ENCODE results near the gene EIF2A. TPM values are rescaled to one million over a fixed set of nuclear protein-coding genes. Genes with fewer than 3 reads are reported as not detected.
"Not testable (repeated sequence)": the region's sequence is repeated elsewhere in the genome, so short reads cannot be mapped to it uniquely, and the experiment has no call there.

Gene EIF2A
- total RNA-seq, 4 donors from 2014 or later: 98.4 to 178 (median 140) TPM

GRCh38 chr3:150620002-150620689 lies 73.6 kb downstream of the EIF2A start:
- H3K36me3 ChIP-seq: peaks cover 0 to 21% of the 10 kb centered on the region in 2 donors
- H3K27ac ChIP-seq: no peak overlapping the region
- 80 to 90% methylated on average over 6 to 7 of the region's 7 CpGs for WGBS, 2 donors (ENCODE audit: low coverage in 1 of 2)
- H3K4me3 ChIP-seq: no peak overlapping the region
- ATAC-seq: no peak
- no peaks in the 10 kb centered on the region for H3K9me3 ChIP-seq
- no peak for TF ChIP-seq POLR2A (IDR thresholded peaks at IDR 0.05)
- TF ChIP-seq POLR2AphosphoS5 (IDR thresholded peaks at IDR 0.05): no peak
- no peak for TF ChIP-seq CTCF (IDR thresholded peaks at IDR 0.05)
- TF ChIP-seq EP300 (IDR thresholded peaks at IDR 0.05): no peak
- H3K27me3 ChIP-seq: no peaks in the 10 kb centered on the region
- H3K4me1 ChIP-seq: peaks cover 0 to 26% (median 0%) of the 10 kb centered on the region in 3 donors

- H3K27me3 ChIP-seq, H3K9me3 ChIP-seq, H3K4me3 ChIP-seq, H3K27ac ChIP-seq, ATAC-seq: not testable (repeated sequence)
- Histone ChIP-seq H3K36me3 (peaks cover 7 to 49% of the 10 kb centered on the region in 2 donors), H3K4me1 (peaks cover 0 to 13% (median 0%) of the 10 kb centered on the region in 3 donors)
Observed at GRCh38 chr3:150622955-150623354, 76.4 kb downstream of the EIF2A start.

- Histone ChIP-seq H3K4me3 (no peak overlapping the region), H3K4me1 (peaks cover 0 to 13% (median 0%) of the 10 kb centered on the region in 3 donors), H3K27me3 (no peaks in the 10 kb centered on the region), H3K36me3 (peaks cover 7 to 51% of the 10 kb centered on the region in 2 donors), H3K9me3 (no peaks in the 10 kb centered on the region), H3K27ac (no peak overlapping the region)
- WGBS, 2 donors (ENCODE audit: low coverage in 1 of 2): 63 to 100% methylated on average over 1 of the region's 1 CpG
- ATAC-seq: no peak
- TF ChIP-seq EP300 (IDR thresholded peaks at IDR 0.05) (no peak), POLR2AphosphoS5 (IDR thresholded peaks at IDR 0.05) (no peak), CTCF (IDR thresholded peaks at IDR 0.05) (no peak), POLR2A (IDR thresholded peaks at IDR 0.05) (no peak)
Observed at GRCh38 chr3:150623945-150624344, 77.4 kb downstream of the EIF2A start.

- Histone ChIP-seq H3K36me3 (peaks cover 7 to 69% of the 10 kb centered on the region in 2 donors), H3K4me3 (no peak overlapping the region), H3K27ac (no peak overlapping the region), H3K4me1 (peaks cover 0 to 13% (median 0%) of the 10 kb centered on the region in 3 donors), H3K27me3 (no peaks in the 10 kb centered on the region), H3K9me3 (no peaks in the 10 kb centered on the region)
- TF ChIP-seq POLR2A (IDR thresholded peaks at IDR 0.05) (no peak), EP300 (IDR thresholded peaks at IDR 0.05) (no peak), CTCF (IDR thresholded peaks at IDR 0.05) (no peak), POLR2AphosphoS5 (IDR thresholded peaks at IDR 0.05) (no peak)
- no peak for ATAC-seq
- whole genome bisulfite sequencing, 2 donors (ENCODE audit: low coverage in 1 of 2): 73% methylated on average over 2 of the region's 2 CpGs; no CpG with 5 or more reads in 1 of the 2 donors
Observed at GRCh38 chr3:150626148-150626930, 79.8 kb downstream of the EIF2A start.

GRCh38 chr3:150627557-150627956 lies 81.0 kb downstream of the EIF2A start:
- 49 to 58% methylated on average over 2 of the region's 2 CpGs for WGBS, 2 donors (ENCODE audit: low coverage in 1 of 2)
- Histone ChIP-seq H3K36me3 (peaks cover 7 to 76% of the 10 kb centered on the region in 2 donors), H3K27me3 (no peaks in the 10 kb centered on the region), H3K9me3 (no peaks in the 10 kb centered on the region), H3K27ac (no peak overlapping the region), H3K4me1 (peaks cover 0 to 13% (median 0%) of the 10 kb centered on the region in 3 donors), H3K4me3 (no peak overlapping the region)
- no peak for ATAC-seq
- TF ChIP-seq POLR2A (IDR thresholded peaks at IDR 0.05) (no peak), CTCF (IDR thresholded peaks at IDR 0.05) (no peak)

All from gastroesophageal sphincter (tissue), 4 donors.